Activated CD8-positive, alpha-beta T cell treated with anti-CD3 and anti-CD28 coated beads for 36 hours (primary cell): ENCODE data around the gene CD99L2. TPM values are rescaled to one million over a fixed set of nuclear protein-coding genes. Genes with fewer than 3 reads are reported as not detected.

Experiments used
- ATAC-seq: fragments of 200-7000 bp; cut with Tn5 transposase; one replicate; pipeline ENCODE4 v1.10.0; 2021; ENCODE audit warnings: mild to moderate bottlenecking, moderate library complexity
- CTCF ChIA-PET: fragments of 350-600 bp; sonication (Branson Sonifier 250); formaldehyde crosslinking; loops from one replicate; lab custom pipeline; 2021; ENCODE audit warnings: antibody characterized with exemption; lab: Charles Lee
- POLR2A ChIA-PET: fragments of 350-600 bp; sonication (Branson Sonifier 250); formaldehyde crosslinking; loops from one replicate; lab custom pipeline; 2021; ENCODE audit warnings: antibody characterized with exemption; lab: Charles Lee
- DNase-seq: peaks from one replicate; pipeline ENCODE4 v3.0.0-alpha.2; 2020
- H3K27ac Mint-ChIP-seq: one replicate; pipeline ENCODE4 v1.8.0; 2021; ENCODE audit warnings: mild to moderate bottlenecking, mixed read lengths
- H3K27me3 Mint-ChIP-seq: one replicate; pipeline ENCODE4 v1.8.0; 2021; ENCODE audit warnings: mixed read lengths
- H3K36me3 Mint-ChIP-seq: one replicate; pipeline ENCODE4 v1.8.0; 2021; ENCODE audit warnings: low read depth, mixed read lengths
- H3K4me1 Mint-ChIP-seq: one replicate; pipeline ENCODE4 v1.8.0; 2021; ENCODE audit warnings: low read depth, mixed read lengths
- H3K4me3 Mint-ChIP-seq: one replicate; pipeline ENCODE4 v1.8.0; 2021; ENCODE audit warnings: mild to moderate bottlenecking, moderate library complexity, mixed read lengths
- H3K9me3 Mint-ChIP-seq: one replicate; pipeline ENCODE4 v1.8.0; 2021; ENCODE audit warnings: mixed read lengths
- intact Hi-C: fragments of 100-400 bp; cut with micrococcal nuclease; formaldehyde crosslinking; loops from one replicate; pipeline ENCODE4 v1.10.0; 2022
- total RNA-seq, 2 experiments: library from RNA; stranded (reverse); gene quantifications; one replicate each; pipeline ENCODE4 v1.2.3, GENCODE V29; 2021
- TF ChIP-seq, protein P1 (sequence below): fragments of 200-600 bp; IDR thresholded peaks from one replicate; pipeline ENCODE4 v1.8.0; 2022; ENCODE audit warnings: antibody characterized with exemption, mild to moderate bottlenecking

The CD99L2 gene
- total RNA-seq, 2 experiments from 2014 or later = 11.9 to 12.6 TPM

- intact Hi-C loops = no loop called here
- Mint-ChIP-seq H3K27ac (no peak overlapping the region), H3K27me3 (no peaks in the 10 kb centered on the region), H3K4me1 (peaks cover 55% of the 10 kb centered on the region), H3K36me3 (peaks cover 24% of the 10 kb centered on the region), H3K9me3 (peaks cover 14% of the 10 kb centered on the region), H3K4me3 (no peak overlapping the region)
- CTCF ChIA-PET = no interaction called here
- DNase-seq (no peak), ATAC-seq (no peak)
- TF ChIP-seq, protein P1, sequence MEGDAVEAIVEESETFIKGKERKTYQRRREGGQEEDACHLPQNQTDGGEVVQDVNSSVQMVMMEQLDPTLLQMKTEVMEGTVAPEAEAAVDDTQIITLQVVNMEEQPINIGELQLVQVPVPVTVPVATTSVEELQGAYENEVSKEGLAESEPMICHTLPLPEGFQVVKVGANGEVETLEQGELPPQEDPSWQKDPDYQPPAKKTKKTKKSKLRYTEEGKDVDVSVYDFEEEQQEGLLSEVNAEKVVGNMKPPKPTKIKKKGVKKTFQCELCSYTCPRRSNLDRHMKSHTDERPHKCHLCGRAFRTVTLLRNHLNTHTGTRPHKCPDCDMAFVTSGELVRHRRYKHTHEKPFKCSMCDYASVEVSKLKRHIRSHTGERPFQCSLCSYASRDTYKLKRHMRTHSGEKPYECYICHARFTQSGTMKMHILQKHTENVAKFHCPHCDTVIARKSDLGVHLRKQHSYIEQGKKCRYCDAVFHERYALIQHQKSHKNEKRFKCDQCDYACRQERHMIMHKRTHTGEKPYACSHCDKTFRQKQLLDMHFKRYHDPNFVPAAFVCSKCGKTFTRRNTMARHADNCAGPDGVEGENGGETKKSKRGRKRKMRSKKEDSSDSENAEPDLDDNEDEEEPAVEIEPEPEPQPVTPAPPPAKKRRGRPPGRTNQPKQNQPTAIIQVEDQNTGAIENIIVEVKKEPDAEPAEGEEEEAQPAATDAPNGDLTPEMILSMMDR = no peak
- POLR2A ChIA-PET = no interaction called here
These were observed 27.1 kb downstream of the CD99L2 start for GRCh38 chrX:150871341-150871811.

- H3K27ac Mint-ChIP-seq = no peak overlapping the region
- TF ChIP-seq, protein P1 = no peak
- DNase-seq (no peak), ATAC-seq (no peak)
- CTCF ChIA-PET = no interaction called here
- H3K4me3 Mint-ChIP-seq = no peak overlapping the region
- POLR2A ChIA-PET = no interaction called here
- peaks cover 50% of the 10 kb centered on the region for H3K4me1 Mint-ChIP-seq
- peaks cover 9% of the 10 kb centered on the region for H3K9me3 Mint-ChIP-seq
- H3K36me3 Mint-ChIP-seq = peaks cover 18% of the 10 kb centered on the region
- H3K27me3 Mint-ChIP-seq = no peaks in the 10 kb centered on the region
- intact Hi-C loops = no loop called here
These were observed 27.8 kb downstream of the CD99L2 start for GRCh38 chrX:150870487-150871340.

- Mint-ChIP-seq H3K9me3 (peaks cover 2% of the 10 kb centered on the region), H3K4me3 (no peak overlapping the region), H3K4me1 (peaks cover 43% of the 10 kb centered on the region), H3K27ac (no peak overlapping the region), H3K36me3 (peaks cover 13% of the 10 kb centered on the region), H3K27me3 (no peaks in the 10 kb centered on the region)
- TF ChIP-seq, protein P1 = no peak
- POLR2A ChIA-PET = no interaction called here
- ATAC-seq = no peak
- intact Hi-C loops = no loop called here
- CTCF ChIA-PET = no interaction called here
- no peak for DNase-seq
These were observed 28.4 kb downstream of the CD99L2 start for GRCh38 chrX:150870029-150870428.

DNA sequence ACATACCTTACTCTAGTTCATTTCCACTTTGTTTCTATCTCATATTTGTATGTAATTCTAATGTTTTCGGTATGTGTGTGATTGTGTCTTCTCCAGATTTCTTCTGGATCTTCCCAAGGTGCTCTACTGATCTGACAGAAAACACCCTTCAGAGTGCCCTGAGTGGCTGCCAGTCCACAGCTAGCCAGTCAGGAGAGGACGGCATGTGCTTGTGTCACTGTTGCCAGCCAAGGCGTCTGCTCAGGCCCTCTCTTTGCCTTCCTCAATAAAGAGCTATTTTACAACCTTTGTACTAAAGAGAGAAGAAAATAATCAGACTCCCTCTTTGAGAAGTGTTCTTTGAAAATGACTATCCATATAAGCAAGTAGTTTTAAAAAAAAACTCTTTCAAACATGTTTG lies 29.0 kb downstream of the CD99L2 start:
- Mint-ChIP-seq H3K27ac (no peak overlapping the region), H3K4me3 (no peak overlapping the region), H3K4me1 (peaks cover 39% of the 10 kb centered on the region), H3K27me3 (no peaks in the 10 kb centered on the region), H3K9me3 (peaks cover 2% of the 10 kb centered on the region), H3K36me3 (peaks cover 9% of the 10 kb centered on the region)
- no peak for DNase-seq
- TF ChIP-seq, protein P1 = no peak
- intact Hi-C loops = no loop called here
- ChIA-PET POLR2A (no interaction called here), CTCF (no interaction called here)
- no peak for ATAC-seq

- no peak for ATAC-seq
- no peaks in the 10 kb centered on the region for H3K27me3 Mint-ChIP-seq
- peaks cover 32% of the 10 kb centered on the region for H3K4me1 Mint-ChIP-seq
- ChIA-PET CTCF (no interaction called here), POLR2A (no interaction called here)
- intact Hi-C loops = no loop called here
- TF ChIP-seq, protein P1 = no peak
- peaks cover 2% of the 10 kb centered on the region for H3K9me3 Mint-ChIP-seq
- DNase-seq = no peak
- peaks cover 6% of the 10 kb centered on the region for H3K36me3 Mint-ChIP-seq
- no peak overlapping the region for H3K4me3 Mint-ChIP-seq
- no peak overlapping the region for H3K27ac Mint-ChIP-seq
These were observed 29.8 kb downstream of the CD99L2 start for GRCh38 chrX:150868625-150869024.
